Measurements from ENCODE around the gene RNPEPL1. TPM values are rescaled to one million over a fixed set of nuclear protein-coding genes. Genes with fewer than 3 reads are reported as not detected.

RNPEPL1 gene
- total RNA-seq, 1 donor from 2014 or later: 69.9 TPM

- DNase-seq (ENCODE audit: low spot score): no peak
Measured at GRCh38 chr2:240588669-240589068, 20.4 kb downstream of the RNPEPL1 start.

DNA sequence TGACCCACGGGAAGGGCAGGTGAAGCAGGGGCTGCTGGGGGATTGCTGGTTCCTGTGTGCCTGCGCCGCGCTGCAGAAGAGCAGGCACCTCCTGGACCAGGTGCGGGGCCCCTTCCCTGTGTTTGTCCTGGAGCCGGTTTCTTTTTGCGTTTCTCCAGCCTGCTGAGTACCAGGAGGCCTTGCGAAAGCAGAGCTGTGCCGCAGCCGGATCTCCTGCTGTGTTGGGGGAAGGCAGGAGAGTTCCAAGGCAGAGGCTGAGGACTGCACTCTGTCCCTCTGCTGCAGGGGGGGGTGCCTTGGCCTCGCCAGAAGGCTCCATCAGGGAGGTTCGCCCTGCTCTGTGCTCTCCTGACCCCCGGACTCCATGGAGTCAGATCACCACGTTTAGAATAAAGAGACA, 21.1 kb downstream of the RNPEPL1 start:
- no peak for DNase-seq (ENCODE audit: low spot score)

- DNase-seq (ENCODE audit: low spot score): no peak
Measured at GRCh38 chr2:240589850-240590525, 21.7 kb downstream of the RNPEPL1 start.

DNA sequence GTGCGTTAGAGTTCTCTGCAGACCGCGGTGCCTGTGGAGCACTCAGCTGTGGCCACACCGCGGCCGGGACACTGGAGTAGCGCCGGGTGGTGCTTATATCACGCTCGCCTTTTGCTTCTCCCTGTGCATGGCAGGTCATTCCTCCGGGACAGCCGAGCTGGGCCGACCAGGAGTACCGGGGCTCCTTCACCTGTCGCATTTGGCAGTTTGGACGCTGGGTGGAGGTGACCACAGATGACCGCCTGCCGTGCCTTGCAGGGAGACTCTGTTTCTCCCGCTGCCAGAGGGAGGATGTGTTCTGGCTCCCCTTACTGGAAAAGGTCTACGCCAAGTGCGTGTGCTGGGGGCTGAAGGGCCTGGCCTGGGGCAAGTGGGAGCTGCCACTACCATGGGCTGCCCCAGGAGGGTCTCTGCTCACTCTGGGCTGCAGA, 22.4 kb downstream of the RNPEPL1 start:
- no peak for DNase-seq (ENCODE audit: low spot score)

- DNase-seq (ENCODE audit: low spot score): no peak
Measured at GRCh38 chr2:240591226-240591625, 22.9 kb downstream of the RNPEPL1 start.

DNA sequence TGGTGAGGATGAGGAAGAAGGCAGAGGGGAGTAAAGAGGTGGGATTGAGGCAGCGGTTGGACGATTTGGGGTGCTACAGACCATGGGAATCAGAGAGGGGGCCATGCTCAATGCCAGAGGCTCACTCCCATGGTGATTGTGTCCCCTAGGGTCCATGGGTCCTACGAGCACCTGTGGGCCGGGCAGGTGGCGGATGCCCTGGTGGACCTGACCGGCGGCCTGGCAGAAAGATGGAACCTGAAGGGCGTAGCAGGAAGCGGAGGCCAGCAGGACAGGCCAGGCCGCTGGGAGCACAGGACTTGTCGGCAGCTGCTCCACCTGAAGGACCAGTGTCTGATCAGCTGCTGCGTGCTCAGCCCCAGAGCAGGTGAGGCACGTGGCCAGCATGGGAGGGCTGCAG, 23.5 kb downstream of the RNPEPL1 start:
- DNase-seq (ENCODE audit: low spot score): no peak

GRCh38 chr2:240593026-240593702, 24.9 kb downstream of the RNPEPL1 start:
- no peak for DNase-seq (ENCODE audit: low spot score)

DNA sequence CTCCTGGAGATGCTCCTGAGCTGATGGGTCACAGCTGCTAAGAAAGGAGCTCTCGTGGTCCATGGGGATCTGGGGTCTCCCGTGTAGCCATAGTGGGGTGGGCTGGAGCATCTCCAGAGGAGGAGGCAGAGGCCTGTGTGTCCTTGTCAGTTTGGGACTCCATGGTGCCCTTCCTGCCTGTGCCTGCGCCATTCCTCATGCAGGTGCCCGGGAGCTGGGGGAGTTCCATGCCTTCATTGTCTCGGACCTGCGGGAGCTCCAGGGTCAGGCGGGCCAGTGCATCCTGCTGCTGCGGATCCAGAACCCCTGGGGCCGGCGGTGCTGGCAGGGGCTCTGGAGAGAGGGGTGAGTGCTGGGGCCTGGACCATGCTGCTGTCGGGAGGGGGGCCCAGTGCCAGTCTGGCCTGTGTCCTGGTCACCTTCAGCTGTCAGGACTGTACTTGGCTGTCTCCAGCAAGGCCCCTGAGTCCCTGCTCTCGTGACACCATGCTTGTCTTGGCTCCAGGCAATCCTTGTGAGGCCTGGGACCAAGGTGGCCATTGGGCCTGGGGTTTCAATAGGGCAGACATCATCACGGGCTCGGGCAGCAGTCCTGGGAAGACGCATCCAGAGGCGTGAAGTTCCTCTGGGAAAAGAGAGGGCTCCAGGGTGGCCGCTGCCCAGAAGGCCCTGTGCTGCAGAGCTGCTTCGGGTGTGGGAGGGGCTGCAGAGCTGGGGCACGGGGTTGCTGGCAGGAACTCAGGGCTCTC, 25.6 kb downstream of the RNPEPL1 start:
- DNase-seq (ENCODE audit: low spot score): peak; percentile 89

DNA sequence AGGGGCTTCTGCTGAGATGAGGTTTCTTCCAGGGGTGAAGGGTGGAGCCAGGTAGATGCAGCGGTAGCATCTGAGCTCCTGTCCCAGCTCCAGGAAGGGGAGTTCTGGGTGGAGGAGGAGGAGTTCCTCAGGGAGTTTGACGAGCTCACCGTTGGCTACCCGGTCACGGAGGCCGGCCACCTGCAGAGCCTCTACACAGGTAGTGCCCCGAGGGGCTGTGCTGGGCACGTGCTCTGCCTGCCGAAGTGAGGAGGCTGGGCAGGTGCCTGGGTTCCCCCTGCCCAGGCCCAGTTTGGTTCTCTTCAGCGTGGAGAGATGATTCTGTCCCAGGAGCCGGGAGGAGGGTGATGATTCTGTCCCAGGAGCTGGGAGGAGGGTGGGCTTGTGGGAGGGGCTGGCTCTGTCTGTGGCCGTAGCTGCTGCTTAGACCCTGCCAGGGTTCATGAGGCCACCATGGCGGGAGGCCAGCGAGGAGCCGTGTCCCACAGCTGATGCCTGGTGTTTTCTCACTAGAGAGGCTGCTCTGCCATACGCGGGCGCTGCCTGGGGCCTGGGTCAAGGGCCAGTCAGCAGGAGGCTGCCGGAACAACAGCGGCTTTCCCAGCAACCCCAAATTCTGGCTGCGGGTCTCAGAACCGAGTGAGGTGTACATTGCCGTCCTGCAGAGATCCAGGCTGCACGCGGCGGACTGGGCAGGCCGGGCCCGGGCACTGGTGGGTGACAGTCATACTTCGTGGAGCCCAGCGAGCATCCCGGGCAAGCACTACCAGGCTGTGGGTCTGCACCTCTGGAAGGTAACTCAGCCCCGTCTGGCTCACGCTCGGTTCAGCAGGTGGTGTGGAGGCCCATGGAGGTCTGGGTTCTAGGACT, 26.5 kb downstream of the RNPEPL1 start:
- peak; percentile 84 for DNase-seq (ENCODE audit: low spot score)

DNA sequence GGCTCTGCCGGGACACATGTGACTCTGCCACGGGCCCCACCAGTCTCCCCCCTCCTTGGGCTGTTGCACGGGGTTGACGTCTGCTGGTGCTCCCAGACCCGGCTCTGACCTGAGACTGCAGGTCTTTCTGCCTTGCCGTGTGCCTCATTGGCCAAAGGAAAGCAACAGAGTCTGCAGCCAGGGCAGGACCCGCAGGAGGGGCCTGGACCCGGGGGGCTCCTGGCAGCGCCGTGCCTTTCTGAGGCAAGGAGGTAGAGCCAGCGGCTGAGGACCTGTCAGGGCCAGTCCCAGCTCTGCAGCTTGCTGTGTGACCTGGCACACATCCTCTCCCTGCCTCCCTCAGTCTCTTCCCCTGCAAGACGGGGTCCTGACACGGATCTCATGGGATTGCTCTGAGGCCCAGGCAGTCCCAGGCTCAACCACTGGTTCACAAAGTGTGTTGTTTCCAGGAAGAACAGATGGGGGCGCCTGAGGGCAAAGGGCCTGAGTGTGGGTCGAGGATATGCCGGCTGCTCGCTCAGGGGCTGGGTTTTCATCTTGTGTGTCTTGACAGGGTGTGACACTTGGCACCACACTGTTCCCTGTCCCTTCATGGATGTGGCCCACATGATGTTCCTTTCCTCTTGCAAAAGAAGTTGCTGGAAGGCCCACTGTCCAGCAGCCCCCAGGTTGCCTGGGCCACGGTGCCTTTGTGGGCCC, 27.2 kb downstream of the RNPEPL1 start:
- peak; percentile 88 for DNase-seq (ENCODE audit: low spot score)

- no peak for DNase-seq (ENCODE audit: low spot score)
Measured at GRCh38 chr2:240596080-240596460, 27.8 kb downstream of the RNPEPL1 start.

DNA sequence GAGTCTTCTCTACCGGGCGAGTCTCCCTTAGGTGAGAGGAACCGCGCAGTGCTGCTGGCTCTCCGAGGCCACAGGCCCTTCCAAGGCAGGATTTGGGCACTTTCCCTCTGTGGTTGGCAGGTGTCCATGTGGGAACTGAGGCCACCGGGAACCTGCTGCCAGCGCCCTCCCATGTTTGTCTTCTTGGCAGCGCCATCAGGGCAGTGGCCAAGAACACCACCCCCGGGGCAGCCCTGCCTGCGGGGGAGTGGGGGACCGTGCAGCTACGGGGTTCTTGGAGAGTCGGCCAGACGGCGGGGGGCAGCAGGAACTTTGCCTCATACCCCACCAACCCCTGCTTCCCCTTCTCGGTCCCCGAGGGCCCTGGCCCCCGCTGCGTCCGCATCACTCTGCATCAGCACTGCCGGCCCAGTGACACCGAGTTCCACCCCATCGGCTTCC, 28.2 kb downstream of the RNPEPL1 start:
- peak; percentile 89 for DNase-seq (ENCODE audit: low spot score)

DNA sequence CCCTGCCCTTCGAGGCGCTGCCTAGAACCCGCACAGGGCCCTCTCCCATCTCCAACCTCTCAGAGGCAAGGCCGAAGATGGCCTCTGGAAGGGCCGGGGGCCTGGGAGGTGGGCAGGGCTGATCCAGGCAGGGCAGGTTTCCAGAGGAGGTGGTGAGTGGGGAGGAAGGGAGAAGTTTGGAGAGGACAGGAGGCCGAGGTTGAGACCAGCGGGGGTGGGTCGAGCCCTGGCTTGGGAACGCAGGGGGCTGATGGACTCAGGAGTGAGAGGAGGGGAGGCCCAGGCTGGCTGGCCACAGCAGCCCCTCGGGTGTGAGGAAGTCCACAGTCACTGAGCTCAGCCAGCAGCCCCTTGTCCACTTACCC, 28.8 kb downstream of the RNPEPL1 start:
- peak; percentile 88 for DNase-seq (ENCODE audit: low spot score)

GRCh38 chr2:240597419-240598181, 29.3 kb downstream of the RNPEPL1 start:
- peak; percentile 72 for DNase-seq (ENCODE audit: low spot score)

DNA sequence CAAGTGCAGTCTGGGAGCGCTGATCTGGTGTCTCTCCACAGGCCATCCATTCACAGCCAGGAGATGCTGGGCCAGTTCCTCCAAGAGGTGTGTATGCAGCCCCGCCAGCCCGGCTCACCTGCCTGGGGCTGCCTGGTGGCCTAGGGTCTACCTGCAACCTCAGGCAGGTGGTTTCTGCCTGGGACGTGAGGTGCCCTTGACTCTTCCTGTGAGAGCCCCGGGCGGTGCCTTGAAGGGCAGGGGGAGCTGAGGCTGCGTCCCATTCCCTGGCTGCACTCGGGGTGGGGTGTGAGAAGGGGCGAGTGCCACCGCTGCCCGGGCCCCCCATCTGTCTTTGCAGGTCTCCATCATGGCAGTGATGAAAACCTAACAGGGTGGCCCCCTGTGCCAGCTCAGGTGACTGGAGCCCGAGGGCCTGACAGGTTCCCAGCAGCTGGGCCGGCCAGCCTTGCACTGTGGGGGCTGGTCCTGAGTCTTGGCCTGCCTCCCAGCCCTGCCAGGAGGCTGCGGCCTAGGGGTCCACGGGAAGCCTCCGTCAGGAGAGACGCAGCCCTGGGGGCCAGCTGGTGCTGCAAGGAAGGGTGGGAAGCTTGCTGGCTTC, 30.1 kb downstream of the RNPEPL1 start:
- DNase-seq (ENCODE audit: low spot score): peak; percentile 73

GRCh38 chr2:240599141-240599583, 30.9 kb downstream of the RNPEPL1 start:
- DNase-seq (ENCODE audit: low spot score): peak; percentile 59

DNA sequence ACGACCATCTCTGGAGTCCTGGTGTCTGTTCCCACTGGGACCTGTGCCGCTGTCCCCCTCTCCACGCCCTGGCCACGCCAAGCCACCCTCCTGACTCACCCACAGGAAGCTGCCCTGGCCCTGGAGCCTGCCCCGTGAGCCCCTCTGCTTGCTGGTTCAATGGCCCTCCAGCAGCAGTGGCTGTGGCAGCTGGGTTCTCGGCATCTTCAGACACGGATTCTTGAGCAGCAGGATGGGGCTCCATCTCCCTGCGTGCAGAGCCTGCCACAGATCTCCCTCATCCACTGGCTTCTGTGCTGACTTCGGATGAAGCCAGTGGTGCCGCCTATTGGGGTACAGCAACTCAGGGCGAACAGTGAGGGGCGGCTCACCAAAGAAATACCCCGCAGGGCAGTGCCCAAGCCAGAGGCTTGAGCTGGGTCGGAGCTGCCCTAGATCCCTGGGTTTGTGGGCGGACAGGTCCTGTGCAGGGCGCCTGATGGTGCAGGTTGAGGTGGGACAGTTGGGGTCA, 32.2 kb downstream of the RNPEPL1 start:
- DNase-seq (ENCODE audit: low spot score): peak; percentile 84

DNA sequence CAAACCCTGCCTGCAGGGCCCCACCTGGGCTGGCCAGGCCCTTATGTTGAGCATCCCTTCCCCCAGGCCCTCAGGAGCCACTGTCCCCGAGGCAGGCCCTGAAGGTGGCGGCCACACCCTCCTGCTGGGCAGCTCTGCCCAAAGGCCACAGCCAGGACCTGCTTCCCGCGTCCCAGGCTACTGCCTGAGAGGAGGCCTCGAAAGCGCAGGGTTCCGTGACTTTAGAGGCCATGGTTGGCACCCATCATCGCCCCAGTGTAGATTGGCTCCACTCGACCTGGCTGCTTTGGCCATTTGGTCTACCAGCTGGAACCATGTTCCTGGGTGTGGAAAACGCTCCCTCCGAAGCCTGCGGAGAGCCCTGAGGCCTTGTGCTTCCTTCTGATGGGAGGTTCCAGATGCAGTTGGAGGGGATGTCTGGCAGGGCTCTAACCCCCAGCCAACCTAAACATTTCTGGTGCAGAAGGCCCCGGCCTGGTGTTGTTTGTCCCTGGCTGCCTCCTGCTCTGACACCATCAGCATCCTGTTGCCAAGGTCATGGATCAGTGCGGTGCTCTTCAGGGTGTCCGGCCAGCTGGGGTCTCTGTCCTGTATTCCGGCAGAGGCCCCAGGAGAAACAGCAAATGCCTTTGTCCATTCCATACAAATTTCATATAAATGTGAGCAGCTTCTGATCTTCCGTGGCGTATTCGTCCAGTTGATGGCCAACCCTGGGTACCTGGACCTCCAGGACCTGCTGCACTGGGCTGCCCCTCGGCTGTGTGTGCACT, 33.0 kb downstream of the RNPEPL1 start:
- DNase-seq (ENCODE audit: low spot score): peak; percentile 89
